GM13976 (cell line): ENCODE measurements around the gene TSPAN4.

Source experiments
- DNase-seq: peaks from one replicate; pipeline ENCODE4 v3.0.0; 2012; ENCODE audit warnings: low spot score
- CTCF ChIP-seq: IDR thresholded peaks from 2 replicates; pipeline ENCODE4 v1.5.1; 2012; ENCODE audit warnings: borderline replicate concordance, mild to moderate bottlenecking; ENCODE audit not compliant: insufficient read depth; ENCODE audit errors: extremely low read depth, missing control alignments, control extremely low read depth
- in situ Hi-C: fragments of 300-500 bp; cut with MboI; formaldehyde crosslinking; loops from one replicate; pipeline ENCODE4 v1.12.0; 2022; ENCODE audit warnings: low sequenced_read_pairs, mixed read lengths, inconsistent platforms; ENCODE audit not compliant: unreplicated experiment

The TSPAN4 gene

GRCh38 chr11:795634-796564, 46.8 kb upstream of the TSPAN4 start:
- peak; percentile 94 for DNase-seq
- in situ Hi-C loops, result no loop called here
- no peak for TF ChIP-seq CTCF

- no peak for DNase-seq
- in situ Hi-C loops, result no loop called here
- TF ChIP-seq CTCF, result no peak
These were observed 45.9 kb upstream of the TSPAN4 start for GRCh38 chr11:796565-797295.

GRCh38 chr11:797296-798092, 45.2 kb upstream of the TSPAN4 start:
- no peak for TF ChIP-seq CTCF
- peak; percentile 89 for DNase-seq
- in situ Hi-C loops, result no loop called here

GRCh38 chr11:798093-798713, 44.4 kb upstream of the TSPAN4 start, which contains the start of gene SLC25A22:
TSS of gene SLC25A22 (minus strand) at chr11:798281. CDS start at chr11:795006, 3,275 bp downstream.
- peak; percentile 92 for TF ChIP-seq CTCF
- peak; percentile 94 for DNase-seq
- in situ Hi-C loops, result no loop called here

GRCh38 chr11:799641-800316, 42.9 kb upstream of the TSPAN4 start:
- in situ Hi-C loops, result no loop called here
- TF ChIP-seq CTCF, result no peak
- no peak for DNase-seq
